Measurements from ENCODE around the gene SEMA5B.
A peak's percentile ranks its signal among the peaks of the same experiment; 100 is the strongest.

SEMA5B gene

GRCh38 chr3:122946185-122946584 lies 81.4 kb downstream of the SEMA5B start:
- TF ChIP-seq, protein P1, sequence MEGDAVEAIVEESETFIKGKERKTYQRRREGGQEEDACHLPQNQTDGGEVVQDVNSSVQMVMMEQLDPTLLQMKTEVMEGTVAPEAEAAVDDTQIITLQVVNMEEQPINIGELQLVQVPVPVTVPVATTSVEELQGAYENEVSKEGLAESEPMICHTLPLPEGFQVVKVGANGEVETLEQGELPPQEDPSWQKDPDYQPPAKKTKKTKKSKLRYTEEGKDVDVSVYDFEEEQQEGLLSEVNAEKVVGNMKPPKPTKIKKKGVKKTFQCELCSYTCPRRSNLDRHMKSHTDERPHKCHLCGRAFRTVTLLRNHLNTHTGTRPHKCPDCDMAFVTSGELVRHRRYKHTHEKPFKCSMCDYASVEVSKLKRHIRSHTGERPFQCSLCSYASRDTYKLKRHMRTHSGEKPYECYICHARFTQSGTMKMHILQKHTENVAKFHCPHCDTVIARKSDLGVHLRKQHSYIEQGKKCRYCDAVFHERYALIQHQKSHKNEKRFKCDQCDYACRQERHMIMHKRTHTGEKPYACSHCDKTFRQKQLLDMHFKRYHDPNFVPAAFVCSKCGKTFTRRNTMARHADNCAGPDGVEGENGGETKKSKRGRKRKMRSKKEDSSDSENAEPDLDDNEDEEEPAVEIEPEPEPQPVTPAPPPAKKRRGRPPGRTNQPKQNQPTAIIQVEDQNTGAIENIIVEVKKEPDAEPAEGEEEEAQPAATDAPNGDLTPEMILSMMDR (IDR thresholded peaks at IDR 0.05; ENCODE audit: insufficient read depth, low read depth, low read length, missing control alignments), result no peak
- H3K4me3 ChIP-seq (ENCODE audit: low read length), result no peak overlapping the region

DNA sequence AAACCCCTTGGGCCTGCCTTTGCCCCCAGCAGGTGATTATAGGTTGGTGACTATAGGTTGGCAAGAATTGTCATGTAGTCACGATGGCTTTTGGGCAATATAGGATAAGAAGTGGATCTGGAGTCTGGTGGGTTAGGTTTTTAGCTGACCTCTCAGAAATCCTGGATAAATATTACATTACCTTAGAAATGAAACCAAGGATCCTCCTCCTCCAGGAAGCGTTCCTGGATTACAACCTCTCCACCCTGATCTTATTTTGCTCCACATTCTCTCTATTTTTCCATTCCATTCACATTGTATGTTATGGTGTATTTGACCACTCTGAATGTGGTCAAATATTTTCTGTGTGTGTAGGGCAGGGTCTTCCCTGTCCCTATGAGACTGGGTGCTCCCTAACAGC lies 82.3 kb downstream of the SEMA5B start:
- TF ChIP-seq, protein P1 (IDR thresholded peaks at IDR 0.05; ENCODE audit: insufficient read depth, low read depth, low read length, missing control alignments), result no peak
- no peak for DNase-seq (ENCODE audit: low read depth)
- H3K4me3 ChIP-seq (ENCODE audit: low read length), result no peak overlapping the region

More at GRCh38 chr3:122946185-122946584, 81.4 kb downstream of the SEMA5B start:
- DNase-seq (ENCODE audit: low read depth), result no peak

GRCh38 chr3:122944671-122945161 lies 82.8 kb downstream of the SEMA5B start:
- no peak overlapping the region for H3K4me3 ChIP-seq (ENCODE audit: low read length)
- DNase-seq (ENCODE audit: low read depth), result peak; percentile 44
- TF ChIP-seq, protein P1 (IDR thresholded peaks at IDR 0.05; ENCODE audit: insufficient read depth, low read depth, low read length, missing control alignments), result no peak

DNA sequence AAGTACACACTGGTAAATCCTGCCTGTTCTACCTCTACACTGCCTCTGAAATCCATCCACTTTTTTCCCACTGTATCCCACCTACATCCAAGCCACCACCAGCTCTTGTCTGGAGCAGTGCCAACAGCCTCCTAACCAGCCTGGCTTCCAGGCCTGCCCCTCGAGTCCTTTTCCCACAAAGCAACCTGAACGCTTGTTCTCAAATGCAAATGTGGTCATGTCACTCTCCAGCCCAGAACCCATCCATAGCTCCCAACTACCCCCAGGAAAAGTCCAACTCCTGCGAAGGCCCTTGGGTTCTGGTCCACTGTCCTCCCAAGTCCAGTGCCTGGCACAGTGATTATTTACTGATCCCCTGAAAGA lies 83.8 kb downstream of the SEMA5B start:
- H3K4me3 ChIP-seq (ENCODE audit: low read length), result no peak overlapping the region
- no peak for DNase-seq (ENCODE audit: low read depth)
- TF ChIP-seq, protein P1 (IDR thresholded peaks at IDR 0.05; ENCODE audit: insufficient read depth, low read depth, low read length, missing control alignments), result no peak

DNA sequence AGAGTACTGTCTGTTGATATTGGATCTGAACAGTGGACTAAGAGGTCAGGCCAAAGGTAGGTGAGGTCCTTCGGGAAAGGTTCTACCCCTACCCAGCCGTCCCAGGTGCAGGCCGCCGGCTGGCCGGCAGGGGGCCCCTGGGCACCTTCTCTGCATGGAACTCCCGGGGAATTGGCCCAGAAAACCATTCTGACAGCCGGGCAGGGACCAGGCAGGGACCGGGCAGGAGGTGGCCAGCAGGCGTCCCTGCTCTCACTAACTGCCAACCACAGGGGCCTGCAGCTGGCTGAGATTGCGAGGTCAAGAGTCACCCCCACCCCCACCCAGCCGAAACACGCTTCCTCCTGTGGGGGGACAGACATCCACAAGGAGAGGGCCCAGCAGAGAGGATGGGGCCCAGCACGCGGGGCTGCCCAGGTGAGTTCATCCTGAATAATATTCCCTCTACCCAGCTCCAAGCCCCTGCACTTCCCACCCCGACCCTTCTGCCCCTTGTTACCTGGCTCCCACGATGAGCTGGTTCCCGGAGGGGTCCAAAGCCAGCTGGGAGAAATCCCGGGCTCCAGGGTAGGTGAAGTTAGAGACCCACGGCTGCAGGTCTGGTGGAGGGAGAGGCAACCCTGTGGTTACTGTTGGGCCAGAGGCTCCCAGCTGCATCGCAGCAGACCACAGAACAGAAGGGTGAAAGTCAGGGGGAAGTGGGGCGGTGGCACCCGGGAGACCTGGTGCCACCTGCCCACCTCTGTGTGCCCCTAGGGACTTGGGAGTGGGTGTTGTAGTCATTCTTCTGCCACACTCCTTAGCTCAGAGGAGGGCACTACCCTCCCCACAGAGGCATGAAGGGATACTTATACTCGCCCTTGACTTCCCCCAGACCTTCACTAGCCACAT lies 84.4 kb downstream of the SEMA5B start:
- no peak overlapping the region for H3K4me3 ChIP-seq (ENCODE audit: low read length)
- DNase-seq (ENCODE audit: low read depth), result peak; percentile 72
- TF ChIP-seq, protein P1 (IDR thresholded peaks at IDR 0.05; ENCODE audit: insufficient read depth, low read depth, low read length, missing control alignments), result peak; percentile 80

DNA sequence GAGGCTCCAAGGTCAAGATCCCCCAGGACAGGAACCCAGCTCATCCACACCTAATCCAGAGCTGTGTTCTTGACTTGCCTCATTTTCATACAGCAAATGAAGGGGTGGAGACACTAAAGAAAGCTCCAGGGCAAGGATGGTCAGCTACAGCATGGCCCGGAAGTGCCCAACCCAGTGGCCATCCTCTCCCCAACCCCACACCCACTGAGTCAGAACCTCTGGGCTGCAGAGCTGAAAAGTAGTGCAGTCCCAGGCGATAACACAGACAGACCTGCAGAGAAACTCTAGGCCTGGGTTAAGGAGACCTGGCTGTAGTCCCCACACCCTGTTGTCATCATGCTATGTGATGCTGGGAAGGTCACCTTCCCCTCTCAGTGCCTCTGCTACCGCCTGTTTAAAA lies 85.3 kb downstream of the SEMA5B start:
- peak; percentile 72 for DNase-seq (ENCODE audit: low read depth)
- TF ChIP-seq, protein P1 (IDR thresholded peaks at IDR 0.05; ENCODE audit: insufficient read depth, low read depth, low read length, missing control alignments), result no peak
- no peak overlapping the region for H3K4me3 ChIP-seq (ENCODE audit: low read length)
